Osteoblast (primary cell): ENCODE measurements around the gene SORCS2. TPM values are rescaled to one million over a fixed set of nuclear protein-coding genes. Genes with fewer than 3 reads are reported as not detected.

Source experiments
- DNase-seq: peaks from one replicate; pipeline ENCODE4 v3.0.0; 2011; ENCODE audit warnings: low spot score, mixed read lengths; ENCODE audit not compliant: insufficient read length; ENCODE audit errors: missing footprints
- H2AFZ ChIP-seq: 2 replicates; pipeline ENCODE4 v1.6.0; 2011; ENCODE audit warnings: mild to moderate bottlenecking, low read length
- H3K27ac ChIP-seq: 2 replicates; pipeline ENCODE4 v1.5.1; 2011; ENCODE audit warnings: mild to moderate bottlenecking, low read depth, low read length, moderate library complexity
- H3K27me3 ChIP-seq: 2 replicates; pipeline ENCODE4 v1.6.0; 2012; ENCODE audit warnings: mild to moderate bottlenecking, control low read depth, inconsistent platforms, low read length, moderate library complexity; ENCODE audit not compliant: insufficient read depth
- H3K36me3 ChIP-seq: 2 replicates; pipeline ENCODE4 v1.5.1; 2011; ENCODE audit warnings: mild to moderate bottlenecking, low read length, control low read depth, moderate library complexity; ENCODE audit not compliant: insufficient read depth
- H3K4me1 ChIP-seq: 2 replicates; pipeline ENCODE4 v1.5.1; 2011; ENCODE audit warnings: mild to moderate bottlenecking, low read length, control low read depth, moderate library complexity; ENCODE audit not compliant: insufficient read depth
- H3K4me2 ChIP-seq: 2 replicates; pipeline ENCODE4 v1.6.0; 2011; ENCODE audit warnings: mild to moderate bottlenecking, low read length; ENCODE audit not compliant: insufficient read depth
- H3K4me3 ChIP-seq: fragments of 200-600 bp; sonication (generic); 3 replicates; pipeline ENCODE4 v1.5.1; 2012; ENCODE audit warnings: mild to moderate bottlenecking, low read length, inconsistent platforms; ENCODE audit not compliant: insufficient read depth
- H3K79me2 ChIP-seq: 2 replicates; pipeline ENCODE4 v1.6.0; 2012; ENCODE audit warnings: mild to moderate bottlenecking, low read length, control low read depth, inconsistent platforms; ENCODE audit not compliant: insufficient read depth
- H3K9me3 ChIP-seq: 2 replicates; pipeline ENCODE4 v1.5.1; 2011; ENCODE audit warnings: low read depth, low read length, control low read depth
- H4K20me1 ChIP-seq: 2 replicates; pipeline ENCODE4 v1.6.0; 2012; ENCODE audit warnings: mild to moderate bottlenecking, low read length, control low read depth; ENCODE audit not compliant: insufficient read depth
- total RNA-seq: library from RNA; depleted of rRNA; stranded (reverse); fragments of >200 nt; gene quantifications from 2 replicates; pipeline ENCODE4 v1.2.3, GENCODE V29; 2012
- TF ChIP-seq, protein P1 (sequence below): IDR thresholded peaks from 2 replicates; pipeline ENCODE4 v1.5.1; 2011; ENCODE audit warnings: mild to moderate bottlenecking, low read depth, low read length, moderate library complexity; ENCODE audit errors: extremely low read depth

Gene SORCS2
- total RNA-seq, 1 donor: 9.0 TPM

DNA sequence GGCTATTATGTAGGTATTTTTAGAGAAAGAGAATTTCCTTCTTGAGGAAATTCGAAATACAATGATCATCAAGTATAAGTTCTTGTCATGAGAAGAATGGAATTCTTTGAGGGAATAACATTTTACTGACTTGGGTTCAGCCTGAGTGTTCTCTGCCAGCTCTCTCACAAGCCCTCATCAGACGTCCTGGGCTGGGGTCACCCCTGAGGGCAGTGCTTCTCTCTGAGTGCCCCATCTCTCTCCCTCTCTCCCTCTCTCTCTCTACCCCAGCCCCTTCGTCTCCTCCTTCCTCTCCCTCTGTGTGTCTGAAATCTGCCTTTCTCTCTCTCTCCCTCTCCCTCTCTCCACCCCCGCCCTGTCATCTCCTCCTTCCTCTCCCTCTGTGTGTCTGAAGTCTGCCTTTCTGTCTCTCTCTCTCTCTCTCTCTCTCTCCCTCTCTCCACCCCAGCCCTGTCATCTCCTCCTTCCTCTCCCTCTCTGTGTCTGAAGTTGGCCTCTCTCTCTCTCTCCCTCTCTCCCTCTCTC lies 484.1 kb downstream of the SORCS2 start:
- no peak overlapping the region for H3K27ac ChIP-seq
- H4K20me1 ChIP-seq: no peaks in the 10 kb centered on the region
- TF ChIP-seq, protein P1, sequence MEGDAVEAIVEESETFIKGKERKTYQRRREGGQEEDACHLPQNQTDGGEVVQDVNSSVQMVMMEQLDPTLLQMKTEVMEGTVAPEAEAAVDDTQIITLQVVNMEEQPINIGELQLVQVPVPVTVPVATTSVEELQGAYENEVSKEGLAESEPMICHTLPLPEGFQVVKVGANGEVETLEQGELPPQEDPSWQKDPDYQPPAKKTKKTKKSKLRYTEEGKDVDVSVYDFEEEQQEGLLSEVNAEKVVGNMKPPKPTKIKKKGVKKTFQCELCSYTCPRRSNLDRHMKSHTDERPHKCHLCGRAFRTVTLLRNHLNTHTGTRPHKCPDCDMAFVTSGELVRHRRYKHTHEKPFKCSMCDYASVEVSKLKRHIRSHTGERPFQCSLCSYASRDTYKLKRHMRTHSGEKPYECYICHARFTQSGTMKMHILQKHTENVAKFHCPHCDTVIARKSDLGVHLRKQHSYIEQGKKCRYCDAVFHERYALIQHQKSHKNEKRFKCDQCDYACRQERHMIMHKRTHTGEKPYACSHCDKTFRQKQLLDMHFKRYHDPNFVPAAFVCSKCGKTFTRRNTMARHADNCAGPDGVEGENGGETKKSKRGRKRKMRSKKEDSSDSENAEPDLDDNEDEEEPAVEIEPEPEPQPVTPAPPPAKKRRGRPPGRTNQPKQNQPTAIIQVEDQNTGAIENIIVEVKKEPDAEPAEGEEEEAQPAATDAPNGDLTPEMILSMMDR: no peak
- DNase-seq: peak; percentile 65
- no peak overlapping the region for H3K4me2 ChIP-seq
- no peaks in the 10 kb centered on the region for H3K36me3 ChIP-seq
- H2AFZ ChIP-seq: no peak overlapping the region
- H3K9me3 ChIP-seq: peaks cover 2% of the 10 kb centered on the region
- H3K4me1 ChIP-seq: no peaks in the 10 kb centered on the region
- H3K4me3 ChIP-seq: no peak overlapping the region
- H3K79me2 ChIP-seq: no peaks in the 10 kb centered on the region
- H3K27me3 ChIP-seq: peaks cover 29% of the 10 kb centered on the region

DNA sequence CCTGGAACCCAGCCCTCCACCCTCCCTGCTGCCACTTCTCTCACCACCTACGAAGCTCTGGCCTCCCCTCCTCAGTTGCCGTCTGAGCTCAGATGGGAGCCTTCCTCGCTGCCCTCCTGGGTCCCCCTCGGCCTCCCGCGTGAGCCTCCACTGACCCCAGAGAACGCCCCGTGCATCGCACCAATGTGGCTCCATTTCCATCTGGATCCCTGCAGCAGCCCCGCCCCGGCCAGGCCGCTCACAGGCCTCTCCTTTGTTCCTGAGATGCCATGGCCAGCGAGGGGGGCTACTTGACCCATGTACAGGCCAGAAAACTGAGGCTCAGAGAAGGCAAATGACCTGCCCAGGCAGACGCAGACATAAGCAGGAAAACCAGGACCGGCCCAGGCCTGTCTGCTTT lies 484.7 kb downstream of the SORCS2 start:
- H3K9me3 ChIP-seq: peaks cover 5% of the 10 kb centered on the region
- no peak overlapping the region for H3K4me2 ChIP-seq
- no peaks in the 10 kb centered on the region for H3K4me1 ChIP-seq
- TF ChIP-seq, protein P1: no peak
- peaks cover 29% of the 10 kb centered on the region for H3K27me3 ChIP-seq
- H3K4me3 ChIP-seq: no peak overlapping the region
- no peak overlapping the region for H3K27ac ChIP-seq
- H4K20me1 ChIP-seq: no peaks in the 10 kb centered on the region
- no peak overlapping the region for H2AFZ ChIP-seq
- no peaks in the 10 kb centered on the region for H3K36me3 ChIP-seq
- peak; percentile 51 for DNase-seq
- no peaks in the 10 kb centered on the region for H3K79me2 ChIP-seq

DNA sequence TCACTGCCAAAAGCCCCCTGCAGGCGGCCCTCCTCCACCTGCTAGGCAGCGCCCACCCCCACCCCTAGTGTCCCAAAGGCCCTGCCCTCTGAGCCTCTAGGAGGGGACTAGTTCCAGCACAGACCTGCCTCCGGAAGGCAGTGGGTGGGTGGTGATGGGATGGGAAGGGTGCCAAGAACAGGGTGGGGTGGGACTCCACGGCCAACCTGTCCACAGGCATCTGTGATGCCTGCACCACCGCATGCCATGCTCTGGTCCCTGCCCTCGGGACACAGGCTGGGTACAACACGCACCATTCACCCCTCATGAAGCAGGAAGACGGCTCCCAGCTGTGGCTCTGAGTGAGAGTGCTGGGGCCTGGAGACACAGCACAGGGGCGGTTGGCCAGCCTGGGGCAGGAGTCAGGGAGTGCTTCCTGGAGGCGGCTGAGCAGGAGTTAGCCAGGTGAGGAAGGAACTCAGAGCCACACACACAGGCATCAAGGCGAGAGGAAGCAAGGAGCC lies 485.5 kb downstream of the SORCS2 start:
- TF ChIP-seq, protein P1: no peak
- H3K27ac ChIP-seq: no peak overlapping the region
- H2AFZ ChIP-seq: no peak overlapping the region
- H3K36me3 ChIP-seq: no peaks in the 10 kb centered on the region
- peak; percentile 34 for DNase-seq
- H3K27me3 ChIP-seq: peaks cover 33% of the 10 kb centered on the region
- H3K4me2 ChIP-seq: no peak overlapping the region
- H3K79me2 ChIP-seq: no peaks in the 10 kb centered on the region
- no peaks in the 10 kb centered on the region for H4K20me1 ChIP-seq
- H3K4me3 ChIP-seq: no peak overlapping the region
- no peaks in the 10 kb centered on the region for H3K4me1 ChIP-seq
- peaks cover 5% of the 10 kb centered on the region for H3K9me3 ChIP-seq

DNA sequence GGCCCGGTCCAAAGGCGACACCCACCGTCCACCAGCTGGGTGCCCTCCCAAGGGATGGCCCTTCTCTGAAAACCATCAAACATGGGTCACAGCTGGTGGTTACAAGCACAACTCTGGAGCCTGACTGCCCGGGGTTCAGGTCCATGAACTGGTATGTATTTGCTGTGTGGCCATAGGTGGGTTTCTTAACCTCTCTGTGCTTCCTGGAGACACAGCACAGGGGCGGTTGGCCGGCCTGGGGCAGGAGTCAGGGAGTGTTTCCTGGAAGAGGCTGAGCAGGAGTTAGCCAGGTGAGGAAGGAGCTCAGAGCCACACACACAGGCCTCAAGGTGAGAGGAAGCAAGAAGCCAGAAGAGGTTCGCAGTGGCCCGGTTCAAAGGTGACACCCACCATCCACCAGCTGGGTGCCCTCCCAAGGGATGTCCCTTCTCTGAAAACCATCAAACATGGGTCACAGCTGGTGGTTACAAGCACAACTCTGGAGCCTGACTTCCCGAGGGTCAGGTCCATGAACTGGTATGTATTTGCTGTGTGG lies 486.0 kb downstream of the SORCS2 start:
- H3K4me3 ChIP-seq: no peak overlapping the region

More for the DNA sequence above, 486.0 kb downstream of the SORCS2 start:
- H3K9me3 ChIP-seq: peaks cover 5% of the 10 kb centered on the region
- H3K79me2 ChIP-seq: no peaks in the 10 kb centered on the region
- H3K4me1 ChIP-seq: no peaks in the 10 kb centered on the region
- H4K20me1 ChIP-seq: no peaks in the 10 kb centered on the region
- no peak overlapping the region for H3K27ac ChIP-seq
- H3K27me3 ChIP-seq: peaks cover 31% of the 10 kb centered on the region
- no peak overlapping the region for H2AFZ ChIP-seq
- TF ChIP-seq, protein P1: no peak
- H3K36me3 ChIP-seq: no peaks in the 10 kb centered on the region
- no peak overlapping the region for H3K4me2 ChIP-seq
- DNase-seq: no peak
